ENCODE results near the gene ACP7. TPM values are rescaled to one million over a fixed set of nuclear protein-coding genes. Genes with fewer than 3 reads are reported as not detected.

Gene ACP7
- total RNA-seq, 1 donor from 2014 or later, result not detected

DNA sequence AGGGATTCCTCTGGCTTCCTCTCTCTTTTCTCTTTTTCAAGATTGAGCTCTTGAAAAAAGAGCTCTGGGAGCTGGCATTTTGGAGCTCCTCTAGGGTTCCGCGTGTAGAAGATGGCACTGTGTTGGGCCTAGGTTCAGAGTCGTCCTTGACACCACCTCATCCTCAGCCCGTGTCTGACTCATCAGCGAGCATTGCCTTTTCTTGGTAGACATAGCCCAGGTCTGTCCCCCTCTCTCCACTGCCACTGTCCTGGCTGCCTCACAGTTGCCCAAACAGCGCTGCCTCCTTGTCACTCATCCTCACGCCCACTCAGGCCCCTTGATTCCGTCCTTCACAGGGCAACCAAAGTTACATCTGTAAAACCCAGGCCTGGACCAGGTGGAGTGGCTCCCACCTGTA lies 66.1 kb downstream of the ACP7 start:
- no peaks in the 10 kb centered on the region for H3K27me3 ChIP-seq (ENCODE audit: low read depth)
- TF ChIP-seq, protein P1, sequence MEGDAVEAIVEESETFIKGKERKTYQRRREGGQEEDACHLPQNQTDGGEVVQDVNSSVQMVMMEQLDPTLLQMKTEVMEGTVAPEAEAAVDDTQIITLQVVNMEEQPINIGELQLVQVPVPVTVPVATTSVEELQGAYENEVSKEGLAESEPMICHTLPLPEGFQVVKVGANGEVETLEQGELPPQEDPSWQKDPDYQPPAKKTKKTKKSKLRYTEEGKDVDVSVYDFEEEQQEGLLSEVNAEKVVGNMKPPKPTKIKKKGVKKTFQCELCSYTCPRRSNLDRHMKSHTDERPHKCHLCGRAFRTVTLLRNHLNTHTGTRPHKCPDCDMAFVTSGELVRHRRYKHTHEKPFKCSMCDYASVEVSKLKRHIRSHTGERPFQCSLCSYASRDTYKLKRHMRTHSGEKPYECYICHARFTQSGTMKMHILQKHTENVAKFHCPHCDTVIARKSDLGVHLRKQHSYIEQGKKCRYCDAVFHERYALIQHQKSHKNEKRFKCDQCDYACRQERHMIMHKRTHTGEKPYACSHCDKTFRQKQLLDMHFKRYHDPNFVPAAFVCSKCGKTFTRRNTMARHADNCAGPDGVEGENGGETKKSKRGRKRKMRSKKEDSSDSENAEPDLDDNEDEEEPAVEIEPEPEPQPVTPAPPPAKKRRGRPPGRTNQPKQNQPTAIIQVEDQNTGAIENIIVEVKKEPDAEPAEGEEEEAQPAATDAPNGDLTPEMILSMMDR (IDR thresholded peaks at IDR 0.05), result no peak
- peaks cover 35% of the 10 kb centered on the region for H3K4me1 ChIP-seq
- peaks cover 14% of the 10 kb centered on the region for H3K36me3 ChIP-seq
- no peaks in the 10 kb centered on the region for H3K9me3 ChIP-seq
- no peak overlapping the region for H3K27ac ChIP-seq
- DNase-seq, result no peak
- no peak for ATAC-seq
- H3K4me3 ChIP-seq, result no peak overlapping the region
- intact Hi-C loops (cut with DNase I), result no loop called here

GRCh38 chr19:39150807-39151600 lies 66.8 kb downstream of the ACP7 start:
- peak overlapping the region; percentile 14 for H3K27ac ChIP-seq
- intact Hi-C loops (cut with DNase I), result no loop called here
- ATAC-seq, result no peak

DNA sequence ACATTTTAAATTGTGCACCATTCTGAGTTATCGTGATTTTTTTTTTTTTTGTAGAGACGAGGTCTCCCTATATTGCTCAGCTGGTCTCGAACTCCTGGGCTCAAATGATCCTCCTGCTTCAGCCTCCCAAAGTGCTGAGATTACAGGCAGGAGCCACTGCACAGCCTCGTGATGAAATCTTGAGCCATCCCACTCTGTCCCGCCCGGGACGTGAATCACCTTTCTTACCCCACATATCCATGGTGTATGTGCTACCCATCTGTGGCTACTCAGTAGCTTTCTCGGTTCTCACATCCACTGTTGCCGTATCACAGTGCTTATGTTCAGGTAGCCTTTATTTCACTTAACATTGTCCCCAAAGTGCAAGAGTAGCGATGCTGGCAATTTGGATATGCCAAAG lies 67.9 kb downstream of the ACP7 start:
- DNase-seq (no peak), ATAC-seq (no peak)
- intact Hi-C loops (cut with DNase I), result no loop called here
- H3K4me3 ChIP-seq, result no peak overlapping the region
- TF ChIP-seq, protein P1 (IDR thresholded peaks at IDR 0.05), result no peak
- peaks cover 40% of the 10 kb centered on the region for H3K4me1 ChIP-seq
- H3K27me3 ChIP-seq (ENCODE audit: low read depth), result no peaks in the 10 kb centered on the region
- peaks cover 14% of the 10 kb centered on the region for H3K36me3 ChIP-seq
- no peaks in the 10 kb centered on the region for H3K9me3 ChIP-seq
- H3K27ac ChIP-seq, result no peak overlapping the region

More at GRCh38 chr19:39150807-39151600, 66.8 kb downstream of the ACP7 start:
- Histone ChIP-seq H3K36me3 (peaks cover 14% of the 10 kb centered on the region), H3K4me3 (no peak overlapping the region), H3K9me3 (no peaks in the 10 kb centered on the region), H3K27me3 (ENCODE audit: low read depth) (no peaks in the 10 kb centered on the region), H3K4me1 (peaks cover 35% of the 10 kb centered on the region)
- TF ChIP-seq, protein P1 (IDR thresholded peaks at IDR 0.05), result no peak
- DNase-seq, result no peak

- no peaks in the 10 kb centered on the region for H3K27me3 ChIP-seq (ENCODE audit: low read depth)
- peaks cover 10% of the 10 kb centered on the region for H3K36me3 ChIP-seq
- ATAC-seq (no peak), DNase-seq (no peak)
- H3K9me3 ChIP-seq, result no peaks in the 10 kb centered on the region
- no peak overlapping the region for H3K4me3 ChIP-seq
- no peak overlapping the region for H3K27ac ChIP-seq
- intact Hi-C loops (cut with DNase I), result no loop called here
- H3K4me1 ChIP-seq, result peaks cover 61% of the 10 kb centered on the region
- TF ChIP-seq, protein P1 (IDR thresholded peaks at IDR 0.05), result no peak
Observed at GRCh38 chr19:39154100-39154628, 70.0 kb downstream of the ACP7 start.

GRCh38 chr19:39154629-39155100 lies 70.5 kb downstream of the ACP7 start:
- no peak overlapping the region for H3K4me3 ChIP-seq
- ATAC-seq (peak; percentile 81 to 82), DNase-seq (peak; percentile 84)
- intact Hi-C loops (cut with DNase I), result no loop called here
- TF ChIP-seq, protein P1 (IDR thresholded peaks at IDR 0.05), result peak; percentile 21
- peaks cover 61% of the 10 kb centered on the region for H3K4me1 ChIP-seq
- H3K27me3 ChIP-seq (ENCODE audit: low read depth), result no peaks in the 10 kb centered on the region
- H3K36me3 ChIP-seq, result peaks cover 6% of the 10 kb centered on the region
- no peak overlapping the region for H3K27ac ChIP-seq
- no peaks in the 10 kb centered on the region for H3K9me3 ChIP-seq
